Stimulated activated CD8-positive, alpha-beta memory T cell treated with anti-CD3 and anti-CD28 coated beads, Interleukin-4, amount 100 ng/mL, for 24 hours (primary cell): ENCODE measurements around the gene C17orf67.

Experiments used
- DNase-seq: peaks from one replicate; pipeline ENCODE4 v3.0.0-alpha.2; 2020; ENCODE audit warnings: low read depth

C17orf67 gene

DNA sequence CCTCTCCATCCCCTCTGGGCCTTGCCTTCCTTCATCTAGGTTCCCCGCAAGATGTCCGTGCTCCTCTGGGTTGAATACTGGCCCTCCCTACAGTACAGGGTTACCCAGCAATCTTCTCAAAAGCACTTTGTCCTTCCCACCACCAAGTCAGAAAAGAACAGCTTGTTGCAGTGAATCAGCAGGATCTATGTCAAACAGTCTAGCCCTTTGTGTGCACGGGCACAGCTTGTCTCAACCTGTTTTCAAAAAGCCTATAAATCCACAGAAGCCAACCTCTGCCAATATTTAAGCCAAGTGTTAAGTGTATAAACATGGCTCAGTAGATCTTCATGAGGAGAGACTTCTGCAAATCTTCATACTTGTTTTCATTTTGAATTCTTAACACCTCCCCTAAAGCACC lies 25.2 kb downstream of the C17orf67 start:
- no peak for DNase-seq

- DNase-seq = no peak
Observed at GRCh38 chr17:56807723-56808122, 26.0 kb downstream of the C17orf67 start.

- DNase-seq = no peak
Observed at GRCh38 chr17:56806949-56807348, 26.8 kb downstream of the C17orf67 start.

DNA sequence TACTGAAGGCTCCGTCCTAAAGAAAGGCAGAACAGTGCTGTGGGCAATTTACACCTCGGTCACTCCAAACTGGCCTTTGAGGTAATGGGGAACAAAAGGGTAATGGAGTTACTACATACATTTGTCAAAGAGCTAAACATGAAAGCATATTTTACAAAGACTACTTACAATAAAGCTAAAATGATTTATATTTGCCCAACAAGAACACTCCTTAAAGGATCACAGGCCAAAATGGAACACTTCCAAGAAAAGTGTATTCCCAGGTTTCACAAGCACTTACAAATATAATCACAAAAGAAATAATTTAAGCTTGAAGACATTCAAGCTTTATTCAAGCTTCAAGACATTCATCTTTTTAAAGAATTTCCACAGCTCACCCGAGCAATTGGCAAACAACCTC lies 29.3 kb downstream of the C17orf67 start:
- DNase-seq = no peak

DNA sequence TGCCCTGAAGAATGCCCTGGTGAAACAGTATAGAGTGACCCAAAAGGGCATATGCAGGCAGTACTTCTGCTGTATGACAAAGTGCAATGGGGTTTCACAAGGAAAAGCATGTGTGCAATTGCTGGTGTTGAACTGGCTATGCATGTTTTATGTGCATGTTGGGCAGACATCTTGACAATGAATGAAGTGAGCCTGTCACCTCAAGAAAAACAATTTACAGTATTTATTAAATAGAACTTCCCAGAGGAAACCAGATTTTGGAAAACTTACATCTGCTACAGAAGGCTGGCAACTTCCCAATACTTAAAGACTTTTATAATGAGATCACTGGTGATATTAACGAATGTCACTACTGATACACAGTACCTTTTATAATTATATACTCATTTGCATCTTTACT lies 30.6 kb downstream of the C17orf67 start:
- DNase-seq = no peak

- no peak for DNase-seq
Observed at GRCh38 chr17:56801459-56802178, 32.1 kb downstream of the C17orf67 start.

DNA sequence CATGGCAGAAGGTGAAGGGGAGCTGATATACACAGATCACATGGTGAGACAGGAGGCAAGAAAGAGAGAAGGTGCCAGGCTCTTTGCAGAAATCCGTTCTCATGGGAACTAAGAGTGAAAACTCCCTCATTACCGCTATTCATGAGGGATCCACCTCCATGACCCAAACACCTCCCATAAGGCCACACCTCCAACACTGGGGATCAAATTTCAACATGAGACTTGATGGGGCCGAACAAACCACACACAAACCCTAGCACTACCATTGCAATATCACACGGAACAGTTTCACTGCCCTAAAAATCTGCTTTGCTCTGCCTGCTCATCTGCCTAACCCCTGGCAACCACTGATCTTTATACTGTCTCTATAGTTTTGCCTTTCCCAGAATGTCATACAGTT lies 34.8 kb downstream of the C17orf67 start:
- DNase-seq = no peak

GRCh38 chr17:56796536-56796935 lies 37.2 kb downstream of the C17orf67 start:
- no peak for DNase-seq

GRCh38 chr17:56795221-56795865 lies 38.4 kb downstream of the C17orf67 start:
- no peak for DNase-seq

DNA sequence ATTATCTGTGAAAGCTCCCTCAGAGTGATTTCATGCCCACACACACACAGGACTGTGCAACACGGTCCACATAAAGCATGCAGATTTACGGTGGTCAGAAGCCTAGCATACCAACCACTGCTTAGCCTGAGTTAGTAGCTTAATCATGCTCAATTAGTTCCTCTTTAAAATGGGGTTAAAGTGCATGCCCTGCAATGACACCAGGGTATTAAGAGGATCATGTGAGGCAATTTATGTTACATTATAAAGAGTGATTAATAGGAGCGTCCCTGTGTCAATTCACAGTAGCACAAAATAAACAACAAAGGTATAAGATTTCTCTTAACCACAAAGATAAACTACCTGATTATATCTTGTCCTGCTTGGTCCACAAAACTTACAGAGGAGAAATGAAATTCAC lies 39.8 kb downstream of the C17orf67 start:
- DNase-seq = no peak

DNA sequence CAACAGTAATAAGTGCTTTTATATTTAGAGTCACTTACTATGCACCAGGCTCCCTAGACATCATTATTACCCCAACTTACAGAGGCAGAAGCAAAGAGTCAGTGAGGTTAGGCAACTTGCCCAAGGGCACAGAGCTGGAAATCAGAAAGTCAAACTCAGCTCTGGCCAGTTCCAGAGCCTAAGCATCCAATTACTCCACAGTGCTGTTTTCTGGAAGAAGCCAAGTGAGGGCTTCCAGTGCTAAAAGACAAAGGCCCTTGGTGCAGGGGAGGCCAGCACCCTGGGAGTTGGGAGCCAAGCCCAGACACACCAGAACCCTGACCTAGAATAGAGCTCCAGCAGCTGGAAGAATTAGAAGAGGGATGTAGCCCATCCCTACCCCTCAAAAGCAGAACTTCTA lies 40.2 kb downstream of the C17orf67 start:
- no peak for DNase-seq

DNA sequence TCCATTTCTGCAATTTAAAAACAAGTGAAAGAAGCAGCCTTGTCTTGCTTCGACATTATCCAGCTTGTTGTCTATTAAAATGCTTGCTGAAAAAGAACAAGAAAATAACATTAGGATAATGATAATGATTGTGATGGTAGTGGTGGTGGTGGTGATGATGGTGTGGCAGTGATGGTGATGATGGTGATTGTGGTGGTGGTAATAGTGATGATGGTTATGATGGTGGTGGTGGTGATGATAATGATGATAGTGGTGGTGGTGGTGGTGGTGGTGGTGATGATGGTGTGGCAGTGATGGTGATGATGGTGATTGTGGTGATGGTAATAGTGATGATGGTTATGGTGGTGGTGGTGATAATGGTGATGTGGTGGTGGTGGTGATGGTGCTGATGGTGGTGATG lies 41.5 kb downstream of the C17orf67 start:
- DNase-seq = no peak

GRCh38 chr17:56786989-56787482 lies 46.7 kb downstream of the C17orf67 start:
- peak; percentile 36 for DNase-seq

DNA sequence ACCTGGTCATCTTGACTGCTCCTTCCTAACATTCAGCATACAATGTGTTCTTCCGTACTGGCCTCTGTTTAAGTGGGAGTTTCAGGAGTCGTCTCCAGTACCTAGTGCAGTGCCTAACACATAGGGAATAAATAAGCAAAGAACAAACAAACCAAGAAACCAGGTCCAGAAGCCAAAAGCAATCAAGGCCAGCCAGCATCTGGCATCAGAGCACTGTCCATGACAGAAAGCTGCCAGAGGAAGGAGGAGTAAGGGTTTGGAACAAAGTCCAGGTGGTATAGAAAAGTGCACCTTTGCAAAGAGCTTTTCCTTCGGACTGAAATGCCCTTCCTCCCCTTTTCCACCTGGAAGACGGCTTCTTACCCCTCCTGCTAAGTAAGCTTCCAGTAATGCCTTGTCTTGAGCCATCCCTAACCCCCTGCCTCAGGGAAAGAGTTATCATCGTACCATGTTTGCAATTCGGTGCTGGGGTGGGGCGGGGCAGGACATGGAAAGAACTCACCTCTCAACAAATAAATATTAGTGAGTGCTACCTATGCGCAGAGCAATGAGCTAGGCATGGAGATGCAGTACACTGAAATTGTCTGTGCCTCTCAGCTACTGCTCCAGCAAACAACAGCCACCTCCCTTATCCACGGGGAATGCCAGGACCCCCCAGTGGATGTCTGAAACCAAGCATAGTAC lies 47.6 kb downstream of the C17orf67 start:
- DNase-seq = no peak

GRCh38 chr17:56785405-56785804 lies 48.3 kb downstream of the C17orf67 start:
- DNase-seq = no peak

DNA sequence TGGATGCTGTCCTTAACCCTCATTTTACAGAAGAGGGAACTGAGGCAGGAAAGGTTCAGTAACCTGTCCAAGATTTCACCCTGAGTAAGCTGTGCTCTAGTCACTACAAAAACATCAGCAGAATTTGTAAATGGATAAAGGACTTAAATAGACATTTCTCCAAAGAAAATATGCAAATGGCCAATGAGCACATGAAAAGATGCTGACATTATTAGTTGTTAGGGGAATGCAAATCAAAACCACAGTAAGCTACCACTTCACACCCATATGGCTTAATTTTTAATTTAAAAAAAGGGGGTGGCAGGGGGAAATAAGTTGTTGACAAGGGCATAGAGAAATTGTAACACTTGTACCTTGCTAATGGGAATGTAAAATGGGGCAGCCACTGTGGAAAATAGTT lies 51.4 kb downstream of the C17orf67 start:
- no peak for DNase-seq

DNA sequence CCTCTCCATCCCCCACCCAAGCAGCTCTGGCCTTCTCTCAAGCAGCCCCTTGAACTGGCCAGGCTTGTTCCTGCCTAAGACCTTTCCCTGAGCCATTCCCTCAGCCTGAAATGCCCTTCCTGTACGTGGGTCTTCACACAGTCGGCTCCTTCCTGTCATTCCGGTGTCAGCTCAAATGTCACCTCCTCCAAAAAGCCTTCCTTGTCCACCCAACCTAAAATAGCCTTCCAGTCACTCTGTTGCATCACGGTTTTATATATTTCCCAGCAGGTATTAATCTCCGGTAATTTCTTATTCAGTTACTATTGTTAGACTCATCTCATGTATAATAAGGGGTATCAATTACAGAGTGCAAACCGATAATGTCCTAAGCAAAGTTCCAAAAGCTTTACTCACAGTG lies 51.8 kb downstream of the C17orf67 start:
- no peak for DNase-seq

DNA sequence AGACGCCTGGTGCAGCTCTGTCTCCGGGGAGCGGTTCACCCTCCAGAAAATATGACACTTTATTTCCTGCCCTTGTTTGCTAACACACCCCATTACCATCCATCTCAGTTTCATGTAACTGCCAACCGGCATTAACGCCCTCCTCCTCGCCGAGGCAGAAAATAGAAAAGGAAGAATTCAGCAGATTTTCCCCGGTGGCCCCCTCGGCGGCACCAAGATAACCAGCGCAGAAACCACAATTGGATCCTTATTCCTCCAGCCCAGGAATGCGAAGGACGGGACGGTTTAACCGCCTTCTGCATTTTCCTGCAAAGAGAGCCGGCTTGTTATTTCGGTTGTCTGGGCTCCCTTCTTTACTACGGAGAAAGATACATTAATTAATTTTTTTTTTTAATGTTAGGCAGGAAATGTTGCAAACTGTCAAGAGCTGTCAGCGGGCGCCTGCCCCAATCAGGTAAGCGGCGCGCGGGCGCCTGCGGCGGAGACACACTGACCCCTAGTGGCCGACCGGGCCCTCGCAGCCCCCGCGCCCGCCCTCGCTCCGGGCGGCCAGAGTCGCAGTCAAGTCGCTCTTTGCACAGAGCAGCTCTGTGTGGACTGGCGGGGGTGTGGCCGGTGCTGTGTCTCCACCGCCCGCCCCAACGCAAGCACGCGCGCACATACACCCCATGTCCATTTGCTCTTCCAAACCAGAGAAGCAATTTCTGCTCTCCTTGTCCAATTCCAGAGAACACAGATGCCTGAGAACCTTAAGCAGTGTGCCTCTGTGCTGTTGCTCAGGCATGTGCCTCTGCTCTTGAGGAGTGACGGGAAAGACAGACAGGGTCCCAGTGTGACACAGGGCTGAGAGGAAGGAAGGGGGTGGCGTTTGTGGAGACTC lies 53.6 kb downstream of the C17orf67 start:
- peak; percentile 76 for DNase-seq

- no peak for DNase-seq
Observed at GRCh38 chr17:56779322-56779721, 54.4 kb downstream of the C17orf67 start.

GRCh38 chr17:56778898-56779297 lies 54.8 kb downstream of the C17orf67 start:
- no peak for DNase-seq

DNA sequence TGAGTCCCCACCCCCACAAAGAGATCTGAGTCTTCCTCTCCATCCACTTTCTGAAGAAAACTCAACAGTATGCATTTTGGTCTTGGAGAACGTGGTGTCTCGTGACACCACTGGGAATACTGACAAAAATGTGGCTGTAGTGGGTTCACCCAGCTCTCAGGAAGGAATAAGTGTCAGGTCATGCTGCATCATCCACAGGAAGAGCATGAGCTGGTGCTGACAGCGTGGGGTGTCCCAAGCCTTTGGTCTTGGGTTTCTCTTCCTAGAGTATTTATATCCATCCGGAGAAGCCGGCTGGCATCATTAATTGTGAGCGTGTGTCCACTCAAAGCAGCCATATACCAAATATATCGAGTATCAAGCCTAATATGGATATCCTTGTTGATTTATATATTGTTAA lies 55.9 kb downstream of the C17orf67 start:
- DNase-seq = no peak

DNA sequence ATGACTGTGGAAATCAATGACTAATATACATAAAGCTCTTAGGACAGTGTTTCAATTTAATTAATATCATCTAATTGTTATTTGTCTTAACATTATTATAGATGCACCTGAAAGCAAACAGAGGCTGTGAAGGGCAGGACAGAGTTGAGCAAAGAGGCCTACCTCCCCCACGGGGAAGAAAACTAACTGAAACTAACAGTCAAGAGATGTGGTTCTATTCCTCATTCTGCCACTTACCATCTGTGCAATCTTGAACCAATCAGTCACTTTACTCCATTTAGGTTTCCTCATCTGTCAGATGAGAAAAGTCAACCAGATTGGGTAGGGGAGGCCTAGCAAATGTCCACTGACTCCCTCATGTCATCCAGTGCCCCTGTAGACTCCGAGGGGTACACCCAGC lies 59.1 kb downstream of the C17orf67 start:
- no peak for DNase-seq
